ENCODE data around the gene GAA. TPM values are rescaled to one million over a fixed set of nuclear protein-coding genes. Genes with fewer than 3 reads are reported as not detected.
"Not testable (repeated sequence)": the region's sequence is repeated elsewhere in the genome, so short reads cannot be mapped to it uniquely, and the experiment has no call there.

The GAA gene
- total RNA-seq, 2 donors from 2014 or later: 34.2 to 36.3 TPM

DNA sequence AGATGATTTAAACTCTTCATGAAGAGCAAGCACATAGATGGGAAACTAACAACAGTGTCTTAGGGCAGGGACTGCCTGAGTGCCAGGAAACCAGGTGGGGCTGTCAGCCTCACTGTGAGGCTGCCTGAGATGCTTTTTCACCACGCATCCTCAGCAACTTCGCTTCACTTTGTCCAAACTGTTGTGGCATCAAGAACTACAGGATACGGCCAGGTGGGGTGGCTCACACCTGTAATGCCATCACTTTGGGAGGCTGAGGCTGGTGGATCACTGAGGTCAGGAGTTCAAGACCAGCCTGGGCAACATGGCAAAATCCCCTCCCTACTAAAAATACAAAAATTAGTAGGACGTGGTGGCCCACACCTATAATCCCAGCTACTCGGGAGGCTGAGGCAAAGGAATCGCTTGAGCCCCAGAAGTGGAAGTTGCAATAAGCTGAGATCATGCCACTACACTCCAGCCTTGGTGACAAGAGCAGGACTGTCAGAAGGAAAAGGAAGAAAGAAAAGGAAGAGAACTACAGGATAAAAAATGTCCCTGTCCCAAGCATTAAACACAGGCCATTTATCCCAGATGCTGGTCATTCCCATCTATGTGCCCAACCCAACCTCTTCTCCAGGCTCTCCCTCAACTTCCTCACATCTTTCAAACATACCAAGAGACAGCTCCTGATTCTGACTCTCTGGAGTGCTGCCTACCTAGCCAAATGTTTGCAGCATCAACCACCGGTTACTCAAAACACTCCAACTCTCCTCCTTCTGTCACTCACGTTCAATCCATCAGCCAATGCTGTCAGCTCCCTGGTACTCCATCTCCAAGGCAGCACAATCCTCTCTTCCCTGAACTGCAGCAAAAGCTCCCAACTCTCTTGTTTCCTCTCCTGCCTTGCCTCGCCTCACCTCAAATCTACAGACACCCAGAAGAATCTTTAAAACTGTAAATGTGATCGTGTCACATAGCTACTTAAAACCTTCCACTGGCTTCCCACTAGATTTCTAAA is 44.0 kb downstream of the GAA start:
- ATAC-seq (no peak), DNase-seq (ENCODE audit: low spot score in 2 of 2) (peak in 1 of 2 donors; percentile 53)
- peaks cover 25 to 37% of the 10 kb centered on the region in 2 donors for H3K36me3 Mint-ChIP-seq

DNA sequence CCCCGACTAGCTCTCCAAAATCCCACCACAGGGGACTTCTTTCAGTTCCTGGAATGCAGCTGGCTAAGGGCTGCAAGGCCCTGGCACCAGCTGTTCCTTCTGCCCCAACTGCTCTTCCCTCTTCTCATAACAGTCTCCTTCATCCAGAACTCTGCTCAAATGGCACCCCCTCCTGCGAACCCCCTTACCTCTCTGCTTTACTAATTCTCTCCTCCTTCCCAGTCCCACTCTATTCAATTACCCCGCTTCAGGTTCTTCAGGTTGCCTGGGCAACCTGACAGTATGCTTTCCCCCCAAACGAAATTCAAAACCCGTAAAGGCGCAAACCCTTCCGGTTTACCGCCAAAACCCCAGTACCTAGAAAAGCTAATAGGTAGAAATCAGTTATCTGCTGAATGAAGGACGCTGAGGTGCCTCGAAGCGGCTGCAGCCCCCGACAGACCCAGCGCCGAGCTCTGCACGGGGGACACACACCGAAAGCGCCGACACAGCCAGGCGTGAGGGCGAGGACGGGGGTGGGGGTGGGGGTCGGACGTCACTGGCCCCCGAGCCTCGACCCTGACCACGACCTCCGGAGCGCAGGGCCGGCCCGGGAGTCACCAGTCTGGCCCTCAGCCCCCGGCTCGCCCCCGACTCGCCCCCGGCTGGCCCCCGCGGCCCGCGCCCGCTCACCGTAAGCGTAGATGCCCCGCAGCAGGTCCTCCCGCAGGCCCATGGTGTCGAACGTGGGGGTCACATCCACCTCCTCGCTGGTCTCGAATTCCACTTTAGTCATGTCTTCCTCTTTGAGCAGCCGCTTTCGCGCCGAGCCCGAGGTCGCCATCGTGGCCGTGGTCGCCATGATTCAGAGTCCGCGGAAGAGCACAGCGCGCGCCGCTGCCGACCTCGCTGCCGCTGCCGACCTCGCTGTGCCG is 45.0 kb downstream of the GAA start:
- peak in 1 of 2 donors; percentile 29 for ATAC-seq
- Mint-ChIP-seq H3K27ac (peak overlapping the region; percentile 78 to 96), H3K36me3 (peaks cover 23 to 34% of the 10 kb centered on the region in 2 donors), H3K9me3 (no peaks in the 10 kb centered on the region)
- DNase-seq (ENCODE audit: low spot score in 2 of 2): no peak

More for the DNA sequence above, 44.0 kb downstream of the GAA start:
- no peaks in the 10 kb centered on the region for H3K9me3 Mint-ChIP-seq
- peak overlapping the region; percentile 78 to 96 for H3K27ac Mint-ChIP-seq

DNA sequence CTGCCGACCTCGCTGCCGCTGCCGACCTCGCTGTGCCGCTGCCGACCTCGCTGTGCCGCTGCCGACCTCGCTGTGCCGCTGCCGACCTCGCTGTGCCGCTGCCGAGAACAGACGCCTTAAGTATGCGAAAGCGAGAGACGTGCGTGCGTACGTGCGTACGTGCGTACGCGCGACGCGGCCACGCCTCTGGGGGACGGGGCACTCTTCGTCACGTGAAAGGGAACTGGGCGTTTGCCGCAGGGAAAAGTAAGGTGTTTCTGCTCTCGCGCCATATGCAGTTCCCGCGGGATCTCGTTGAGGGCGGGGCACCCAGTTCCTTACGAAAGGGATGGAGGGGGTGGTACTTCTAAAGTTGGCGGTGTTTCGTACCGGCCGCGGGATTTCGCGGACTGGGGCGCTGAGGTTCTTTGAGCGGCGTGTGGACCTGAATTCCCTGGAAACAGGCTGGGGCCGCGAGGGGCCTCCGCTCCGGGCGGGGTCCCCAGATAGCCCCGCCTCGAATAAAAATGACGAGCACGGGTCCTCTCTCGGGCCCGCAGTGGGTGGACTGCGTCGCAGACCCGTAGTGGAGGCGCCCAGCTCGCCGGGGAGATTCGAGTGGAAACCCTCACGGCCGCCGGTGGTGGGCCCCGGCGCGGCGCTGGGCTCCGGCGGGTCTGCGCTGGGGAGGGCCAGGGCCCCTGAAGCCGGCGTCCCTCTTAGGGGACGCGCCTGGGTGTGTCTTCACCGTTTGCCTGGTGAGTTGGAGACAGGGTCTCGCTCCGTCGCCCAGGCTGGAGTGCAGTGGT is 45.8 kb downstream of the GAA start, which contains the start of gene EIF4A3:
TSS of gene EIF4A3 (minus strand) at position 94 of the 788 bp plus-strand sequence. CDS start 167 bp downstream, outside the sequence.
- peak within 1 kb of the TSS; percentile 78 to 96 for H3K27ac Mint-ChIP-seq
- no peaks in the 10 kb centered on the region for H3K9me3 Mint-ChIP-seq
- ATAC-seq (peak; percentile 89 to 95), DNase-seq (ENCODE audit: low spot score in 2 of 2) (peak; percentile 96 to 98)
- peaks cover 18 to 29% of the 10 kb centered on the region in 2 donors for H3K36me3 Mint-ChIP-seq

DNA sequence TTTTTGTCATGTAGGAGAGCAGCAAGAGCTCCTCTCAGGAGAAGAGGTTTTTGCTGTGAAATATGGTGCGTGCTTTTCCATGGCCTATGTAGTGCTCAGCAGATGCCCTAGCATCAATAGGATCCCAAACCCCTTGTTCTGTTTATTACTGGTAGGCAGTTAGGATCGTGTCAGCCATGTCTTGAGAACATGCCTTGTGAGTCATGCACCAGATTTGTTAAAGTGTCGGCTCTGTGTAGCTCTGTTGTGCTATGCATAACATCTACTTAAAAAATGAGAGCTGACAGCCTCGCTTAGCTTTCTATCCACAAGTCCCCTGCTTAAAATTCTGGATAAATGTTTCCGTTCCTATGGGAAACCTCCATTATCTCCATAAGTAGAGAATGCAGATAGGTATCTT is 50.0 kb downstream of the GAA start:
- no peaks in the 10 kb centered on the region for H3K9me3 Mint-ChIP-seq
- no peak for ATAC-seq
- DNase-seq (ENCODE audit: low spot score in 2 of 2): no peak
- peaks cover 8 to 9% of the 10 kb centered on the region in 2 donors for H3K36me3 Mint-ChIP-seq
- H3K27ac Mint-ChIP-seq: no peak overlapping the region

DNA sequence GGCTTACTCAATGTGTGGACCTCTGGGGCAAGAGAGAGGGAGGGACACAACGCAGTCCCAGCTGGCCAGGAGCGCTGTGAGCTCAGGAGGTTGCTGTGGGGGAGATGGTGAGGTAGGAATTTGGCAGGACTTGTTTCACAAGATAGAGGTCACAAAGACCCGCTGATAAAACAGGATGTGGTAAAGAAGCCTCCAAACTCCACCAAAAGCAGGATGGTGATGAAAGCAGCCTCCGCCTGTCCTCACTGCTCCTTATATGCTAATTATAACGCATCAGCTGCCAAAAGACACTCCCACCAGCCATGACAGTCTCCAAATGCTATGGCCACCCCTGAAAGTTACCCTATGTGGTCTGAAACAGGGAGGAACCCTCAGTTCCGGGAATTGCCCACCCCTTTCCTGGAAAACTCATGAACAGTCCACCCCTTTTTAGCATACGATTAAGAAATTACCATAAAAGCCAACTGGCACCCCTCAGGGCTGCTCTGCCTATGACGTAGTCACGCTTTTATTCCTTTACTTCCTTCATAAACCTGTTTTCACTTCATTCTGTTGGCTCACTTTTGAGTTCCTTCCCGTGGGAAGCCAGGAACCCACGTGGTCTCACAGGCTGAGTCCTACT is 50.8 kb downstream of the GAA start:
- peaks cover under 1 to 3% of the 10 kb centered on the region in 2 donors for H3K36me3 Mint-ChIP-seq
- ATAC-seq (no peak), DNase-seq (ENCODE audit: low spot score in 2 of 2) (no peak)
- H3K27ac Mint-ChIP-seq: peak overlapping the region in 1 of 2 donors; percentile 8
- H3K9me3 Mint-ChIP-seq: no peaks in the 10 kb centered on the region

DNA sequence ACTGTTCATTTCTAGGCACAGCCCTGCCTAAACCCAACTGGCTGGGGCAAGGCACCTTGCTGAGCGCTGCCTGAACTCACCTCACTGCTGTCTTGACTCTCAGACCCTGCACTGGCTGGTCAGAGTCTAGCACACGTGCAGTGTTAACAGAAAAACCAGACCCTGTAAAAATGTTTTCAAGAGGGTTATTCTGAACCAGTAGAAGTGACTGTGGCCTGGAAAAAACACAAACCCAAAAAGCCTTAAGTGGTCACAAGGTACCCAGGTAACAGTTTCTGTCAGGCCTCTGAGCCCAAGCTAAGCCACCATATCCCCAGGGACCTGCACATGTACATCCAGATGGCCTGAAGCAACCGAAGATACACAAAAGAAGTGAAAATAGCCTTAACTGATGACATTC is 51.6 kb downstream of the GAA start:
- no peak for ATAC-seq
- no peak for DNase-seq (ENCODE audit: low spot score in 2 of 2)
- H3K9me3 Mint-ChIP-seq: no peaks in the 10 kb centered on the region
- no peaks in the 10 kb centered on the region for H3K36me3 Mint-ChIP-seq
- H3K27ac Mint-ChIP-seq: peak overlapping the region; percentile 8 to 44

DNA sequence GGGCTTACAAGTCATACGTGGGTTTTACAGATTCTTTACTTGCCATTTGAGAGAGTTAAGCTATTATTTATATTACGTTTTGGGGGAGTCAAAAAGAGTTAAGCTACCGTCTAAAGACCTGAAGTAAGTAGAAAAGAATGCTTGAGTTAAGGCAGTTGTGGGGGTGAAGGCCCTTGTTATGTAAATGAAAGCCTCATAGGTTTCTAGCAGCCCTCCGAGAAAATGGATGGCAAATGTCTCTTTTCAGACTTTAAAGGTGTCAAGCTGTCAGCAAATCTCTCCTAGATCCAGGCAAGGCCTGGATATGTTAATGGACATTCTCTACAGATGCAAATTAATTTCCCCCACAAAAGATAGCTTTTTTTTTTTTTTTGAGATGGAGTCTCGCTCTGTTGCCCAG is 52.8 kb downstream of the GAA start:
- no peaks in the 10 kb centered on the region for H3K36me3 Mint-ChIP-seq
- no peak for DNase-seq (ENCODE audit: low spot score in 2 of 2)
- ATAC-seq: no peak
- H3K9me3 Mint-ChIP-seq: no peaks in the 10 kb centered on the region
- H3K27ac Mint-ChIP-seq: no peak overlapping the region

DNA sequence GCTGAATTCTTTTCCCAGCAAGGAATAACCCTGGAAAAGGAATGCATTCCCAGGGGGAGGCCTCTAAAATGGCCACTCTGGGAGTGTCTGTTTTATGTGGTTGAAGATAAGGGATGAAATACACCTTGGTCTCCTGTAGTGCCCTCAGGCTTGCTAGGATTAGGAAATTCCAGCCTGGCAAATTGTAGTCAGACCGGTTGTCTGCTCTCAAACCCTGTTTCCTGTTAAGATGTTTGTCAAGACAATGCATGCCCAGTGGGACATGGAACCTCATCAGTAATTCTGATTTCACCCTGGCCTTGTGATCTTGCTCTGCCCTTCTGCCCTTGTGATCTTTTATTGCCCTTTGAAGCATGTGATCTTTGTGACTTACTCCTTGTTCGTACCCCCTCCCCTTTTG is 54.2 kb downstream of the GAA start:
- not testable (repeated sequence) for ATAC-seq; H3K36me3 Mint-ChIP-seq; H3K27ac Mint-ChIP-seq; H3K9me3 Mint-ChIP-seq; DNase-seq (ENCODE audit: low spot score in 2 of 2)

DNA sequence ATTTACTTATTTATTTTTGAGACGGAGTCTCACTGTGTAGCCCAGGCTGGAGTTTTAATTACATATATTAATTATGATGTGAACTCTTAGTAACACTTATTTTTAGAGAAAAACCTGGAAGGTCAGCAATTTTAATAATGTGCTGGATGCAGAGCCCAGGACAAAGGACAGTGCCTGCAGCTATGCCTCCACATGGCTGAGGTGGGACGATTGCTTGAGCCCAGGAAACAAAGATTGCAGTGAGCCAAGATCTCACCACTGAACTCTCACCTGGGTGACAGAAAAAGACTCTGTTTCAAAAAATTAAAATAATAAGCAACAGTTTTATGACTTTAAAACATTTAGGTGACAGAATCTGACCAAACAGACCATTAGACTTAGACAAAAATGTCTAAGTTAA is 57.5 kb downstream of the GAA start:
- Mint-ChIP-seq H3K9me3 (no peaks in the 10 kb centered on the region), H3K36me3 (no peaks in the 10 kb centered on the region), H3K27ac (no peak overlapping the region)
- no peak for DNase-seq (ENCODE audit: low spot score in 2 of 2)
- ATAC-seq: no peak

DNA sequence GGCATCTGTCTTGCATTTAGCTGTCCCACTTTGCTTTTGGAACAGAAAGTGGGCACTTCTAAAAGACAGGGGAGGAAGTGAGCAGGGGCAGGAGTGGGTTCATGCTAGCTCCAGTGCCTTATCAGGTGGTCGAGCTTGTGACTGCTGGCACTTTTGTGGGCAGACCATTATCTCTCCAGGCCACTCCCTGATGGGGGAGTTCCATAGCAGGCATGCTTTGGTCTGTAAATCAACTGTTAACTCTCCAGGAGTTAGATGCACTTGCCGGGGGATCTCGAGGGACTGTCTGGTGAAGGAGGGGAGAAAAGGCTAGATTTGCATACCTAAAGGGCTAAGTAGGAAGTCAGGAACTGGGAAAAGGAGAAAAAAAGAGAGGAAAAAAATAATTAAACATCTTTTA is 59.2 kb downstream of the GAA start:
- no peak for ATAC-seq
- no peak for DNase-seq (ENCODE audit: low spot score in 2 of 2)
- no peaks in the 10 kb centered on the region for H3K9me3 Mint-ChIP-seq
- no peaks in the 10 kb centered on the region for H3K36me3 Mint-ChIP-seq
- H3K27ac Mint-ChIP-seq: no peak overlapping the region

DNA sequence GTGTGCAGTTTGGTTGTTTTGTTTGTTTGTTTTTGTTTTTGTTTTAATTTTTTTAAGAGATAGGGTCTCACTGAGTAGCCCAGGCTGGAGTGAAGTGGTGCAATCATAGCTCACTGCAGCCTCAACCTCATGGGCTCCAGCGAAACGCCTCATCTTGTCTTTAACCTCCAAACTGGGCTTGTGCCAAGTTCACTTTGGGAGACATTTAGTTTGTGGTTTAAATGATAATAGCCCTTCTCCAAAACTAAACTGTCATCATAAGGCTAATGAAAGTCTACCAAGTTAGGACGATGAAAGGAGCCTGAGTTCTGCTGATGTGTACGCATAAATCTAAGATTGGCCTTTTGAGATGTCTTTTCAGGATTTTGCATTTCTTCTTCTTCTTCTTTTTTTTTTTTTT is 62.0 kb downstream of the GAA start:
- no peak overlapping the region for H3K27ac Mint-ChIP-seq
- ATAC-seq (no peak), DNase-seq (ENCODE audit: low spot score in 2 of 2) (no peak)
- no peaks in the 10 kb centered on the region for H3K9me3 Mint-ChIP-seq
- H3K36me3 Mint-ChIP-seq: no peaks in the 10 kb centered on the region

DNA sequence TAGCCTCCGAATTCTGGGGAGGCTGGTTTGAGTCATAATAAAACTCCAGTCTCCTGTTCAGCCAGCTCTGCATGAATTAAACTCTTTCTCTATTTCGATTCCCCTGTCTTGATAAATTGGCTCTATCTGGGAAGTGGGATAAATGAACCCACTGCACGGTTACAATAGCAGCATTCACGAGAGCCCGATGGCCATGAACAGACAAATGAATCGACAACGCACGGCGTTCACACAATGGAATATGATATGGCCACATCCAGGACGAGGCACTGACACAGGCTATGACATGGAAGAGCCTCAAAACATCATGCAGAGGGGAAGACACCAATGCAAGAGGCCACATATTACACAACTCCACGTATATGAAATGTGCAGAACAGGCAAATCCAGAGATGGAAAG is 62.8 kb downstream of the GAA start:
- H3K27ac Mint-ChIP-seq: no peak overlapping the region
- ATAC-seq (no peak), DNase-seq (ENCODE audit: low spot score in 2 of 2) (no peak)
- H3K9me3 Mint-ChIP-seq: no peaks in the 10 kb centered on the region
- no peaks in the 10 kb centered on the region for H3K36me3 Mint-ChIP-seq

DNA sequence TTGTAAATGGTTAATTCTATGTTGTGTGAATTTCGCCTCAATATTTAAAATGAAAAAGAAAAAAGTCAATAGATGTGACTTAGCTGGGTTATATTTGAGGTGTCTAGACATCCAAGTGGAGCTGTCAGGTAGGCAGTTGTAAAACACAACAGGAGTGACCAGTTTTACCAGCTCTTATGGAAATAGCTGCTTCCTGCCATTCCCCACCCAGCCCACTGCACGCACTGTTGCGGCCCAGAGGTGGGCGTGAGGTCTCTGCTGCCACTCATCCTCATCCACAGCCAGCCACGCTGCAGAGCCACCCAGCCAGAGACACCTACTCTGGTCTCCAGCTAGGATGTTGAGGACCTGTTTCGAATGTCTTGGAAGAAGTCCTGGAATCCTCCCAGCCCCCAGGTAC is 65.1 kb downstream of the GAA start:
- no peak for DNase-seq (ENCODE audit: low spot score in 2 of 2)
- Mint-ChIP-seq H3K9me3 (no peaks in the 10 kb centered on the region), H3K27ac (no peak overlapping the region), H3K36me3 (no peaks in the 10 kb centered on the region)
- ATAC-seq: no peak

DNA sequence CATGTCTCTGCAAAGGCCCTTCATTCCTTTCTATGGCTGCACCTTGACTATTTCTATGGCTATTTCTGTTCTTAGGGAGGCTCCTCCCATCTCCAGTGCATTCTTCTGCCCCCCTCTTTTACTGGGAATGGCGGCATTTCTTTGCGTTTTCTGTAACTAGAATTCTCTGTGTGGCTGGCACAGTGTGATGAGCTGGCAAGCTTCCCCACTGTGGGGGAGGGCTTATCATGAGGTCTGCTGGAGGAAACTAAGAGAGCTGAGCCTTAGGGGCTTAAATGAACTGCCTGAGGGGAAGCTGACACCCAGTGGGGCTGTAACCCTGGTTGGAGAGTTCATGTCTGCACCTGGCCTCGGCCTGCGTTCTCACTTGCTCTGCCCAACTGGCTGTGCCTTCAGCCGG is 67.0 kb downstream of the GAA start:
- DNase-seq (ENCODE audit: low spot score in 2 of 2) (no peak), ATAC-seq (no peak)
- Mint-ChIP-seq H3K36me3 (no peaks in the 10 kb centered on the region), H3K27ac (no peak overlapping the region), H3K9me3 (no peaks in the 10 kb centered on the region)

DNA sequence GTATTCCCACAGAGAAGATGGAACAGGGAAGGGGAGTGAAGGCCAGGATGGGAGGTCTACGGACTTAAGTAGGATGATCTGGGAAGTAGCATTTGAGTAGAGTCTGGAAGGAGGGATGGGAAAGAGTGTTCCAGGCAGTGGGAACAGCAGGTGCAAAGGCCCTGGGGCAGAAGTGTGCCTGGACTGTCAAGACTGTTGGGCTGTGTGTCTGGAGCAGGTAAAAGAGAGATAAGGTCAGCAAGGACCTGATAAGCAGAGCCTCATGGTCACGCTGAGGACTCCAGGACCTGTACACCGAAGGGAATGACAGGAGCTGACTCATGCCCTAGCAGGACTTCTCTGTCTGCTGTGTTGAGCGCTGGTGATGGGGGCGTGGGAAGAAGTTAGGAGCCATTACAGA is 67.7 kb downstream of the GAA start:
- Mint-ChIP-seq H3K27ac (peak overlapping the region in 1 of 2 donors; percentile 9), H3K9me3 (no peaks in the 10 kb centered on the region), H3K36me3 (no peaks in the 10 kb centered on the region)
- DNase-seq (ENCODE audit: low spot score in 2 of 2): no peak
- ATAC-seq: no peak

Measured in activated naive CD4-positive, alpha-beta T cell treated with anti-CD3 and anti-CD28 coated beads, Interleukin-2, amount 50 U/mL, for 72 hours (primary cell).